ENCODE measurements around the gene B4GALNT3.

B4GALNT3 gene

GRCh38 chr12:510071-510825, 50.5 kb downstream of the B4GALNT3 start:
- DNase-seq = no peak

GRCh38 chr12:512933-513332, 53.2 kb downstream of the B4GALNT3 start:
- DNase-seq = no peak

GRCh38 chr12:513446-513845, 53.7 kb downstream of the B4GALNT3 start:
- no peak for DNase-seq

- no peak for DNase-seq
These were observed 57.8 kb downstream of the B4GALNT3 start for GRCh38 chr12:517538-517937.

GRCh38 chr12:520119-520518, 60.4 kb downstream of the B4GALNT3 start:
- no peak for DNase-seq

GRCh38 chr12:522692-523378, 63.1 kb downstream of the B4GALNT3 start:
- no peak for DNase-seq

GRCh38 chr12:524167-524951, 64.6 kb downstream of the B4GALNT3 start:
- DNase-seq = no peak

GRCh38 chr12:526089-526488, 66.3 kb downstream of the B4GALNT3 start:
- no peak for DNase-seq

GRCh38 chr12:527241-527640, 67.5 kb downstream of the B4GALNT3 start:
- DNase-seq = no peak

- no peak for DNase-seq
These were observed 68.0 kb downstream of the B4GALNT3 start for GRCh38 chr12:527729-528128.

- no peak for DNase-seq
These were observed 70.6 kb downstream of the B4GALNT3 start for GRCh38 chr12:530308-530707.

GRCh38 chr12:530821-531220, 71.1 kb downstream of the B4GALNT3 start:
- DNase-seq = no peak

- no peak for DNase-seq
These were observed 72.3 kb downstream of the B4GALNT3 start for GRCh38 chr12:531951-532585.

GRCh38 chr12:532908-533565, 73.3 kb downstream of the B4GALNT3 start:
- DNase-seq = no peak

GRCh38 chr12:533718-534117, 74.0 kb downstream of the B4GALNT3 start:
- no peak for DNase-seq

- DNase-seq = no peak
These were observed 74.5 kb downstream of the B4GALNT3 start for GRCh38 chr12:534216-534615.

- no peak for DNase-seq
These were observed 75.7 kb downstream of the B4GALNT3 start for GRCh38 chr12:535396-535795.

GRCh38 chr12:536751-537245, 77.1 kb downstream of the B4GALNT3 start:
- DNase-seq = no peak

- no peak for DNase-seq
These were observed 78.0 kb downstream of the B4GALNT3 start for GRCh38 chr12:537772-538171.

- DNase-seq = peak; percentile 21
These were observed 79.2 kb downstream of the B4GALNT3 start for GRCh38 chr12:538731-539539.

GRCh38 chr12:539540-540310, 80.0 kb downstream of the B4GALNT3 start:
- no peak for DNase-seq
